IMR-90 (cell line): Measurements from ENCODE around the gene COL18A1. TPM values are rescaled to one million over a fixed set of nuclear protein-coding genes. Genes with fewer than 3 reads are reported as not detected.

Experiments
- ATAC-seq: fragments of 200-7000 bp; cut with Tn5 transposase; 2 replicates; pipeline ENCODE4 v1.9.1; 2020; ENCODE audit warnings: low read depth, mild to moderate bottlenecking, moderate library complexity
- BruUV-seq: library from RNA; stranded (reverse); fragments of 400-500 nt; replicated peaks from 2 replicates; lab custom pipeline; 2021; lab: Mats Ljungman, UMichigan
- CTCF ChIA-PET: fragments of 300-600 bp; formaldehyde crosslinking; extraction: SDS; loops from one replicate; lab custom pipeline; 2021; ENCODE audit warnings: antibody characterized with exemption; lab: Yijun Ruan, JAX
- POLR2A ChIA-PET: fragments of 300-600 bp; sonication (Branson Sonifier 250); formaldehyde crosslinking; loops from one replicate; lab custom pipeline; 2022; ENCODE audit warnings: antibody characterized with exemption; ENCODE audit not compliant: unreplicated experiment; lab: Charles Lee
- DNase-seq: peaks from one replicate; pipeline ENCODE4 v3.0.0; 2013
- H2AFZ ChIP-seq: replicated peaks from 2 replicates; pipeline ENCODE3; 2013; ENCODE audit warnings: low read length, mild to moderate bottlenecking; ENCODE audit not compliant: poor library complexity
- H2AK5ac ChIP-seq: 2 replicates; pipeline ENCODE4 v1.6.1; 2013; ENCODE audit warnings: low read depth, low read length, inconsistent platforms
- H2AK9ac ChIP-seq: replicated peaks from 2 replicates; pipeline ENCODE3; 2013; ENCODE audit warnings: mild to moderate bottlenecking, low read depth, low read length, moderate library complexity; ENCODE audit not compliant: poor library complexity
- H2BK120ac ChIP-seq: 2 replicates; pipeline ENCODE4 v1.6.1; 2013; ENCODE audit warnings: low read depth, low read length, inconsistent platforms
- H2BK15ac ChIP-seq: 3 replicates; pipeline ENCODE4 v1.6.1; 2013; ENCODE audit warnings: low read depth, low read length, inconsistent platforms
- H2BK20ac ChIP-seq: 2 replicates; pipeline ENCODE4 v1.6.1; 2013; ENCODE audit warnings: low read depth, mild to moderate bottlenecking, inconsistent platforms, low read length, moderate library complexity
- H2BK5ac ChIP-seq: 2 replicates; pipeline ENCODE4 v1.6.1; 2013; ENCODE audit warnings: mild to moderate bottlenecking, low read depth, low read length, inconsistent platforms; ENCODE audit not compliant: poor library complexity, severe bottlenecking
- H3K14ac ChIP-seq: replicated peaks from 2 replicates; pipeline ENCODE4 v1.6.1; 2013; ENCODE audit warnings: low read depth, low read length, inconsistent platforms
- H3K18ac ChIP-seq: 2 replicates; pipeline ENCODE4 v1.6.1; 2013; ENCODE audit warnings: low read depth, low read length, control low read depth
- H3K23ac ChIP-seq: 2 replicates; pipeline ENCODE4 v1.6.1; 2013; ENCODE audit warnings: low read depth, low read length, inconsistent platforms
- H3K27ac ChIP-seq: 2 replicates; pipeline ENCODE4 v1.5.1; 2013; ENCODE audit warnings: mild to moderate bottlenecking, control low read depth, low read length; ENCODE audit not compliant: insufficient read depth
- H3K27me3 ChIP-seq: 2 replicates; pipeline ENCODE4 v1.6.1; 2013; ENCODE audit warnings: low read length; ENCODE audit not compliant: control insufficient read depth, insufficient read depth
- H3K36me3 ChIP-seq: 2 replicates; pipeline ENCODE4 v1.6.1; 2013; ENCODE audit warnings: low read length, mixed read lengths; ENCODE audit not compliant: control insufficient read depth, insufficient read depth
- H3K4ac ChIP-seq: 2 replicates; pipeline ENCODE4 v1.6.1; 2013; ENCODE audit warnings: low read depth, low read length, inconsistent platforms
- H3K4me1 ChIP-seq: 2 replicates; pipeline ENCODE4 v1.6.1; 2013; ENCODE audit warnings: low read length, mixed read lengths; ENCODE audit not compliant: control insufficient read depth, insufficient read depth
- H3K4me2 ChIP-seq: 2 replicates; pipeline ENCODE4 v1.6.1; 2013; ENCODE audit warnings: low read depth, mild to moderate bottlenecking, control low read depth, low read length, moderate library complexity
- H3K4me3 ChIP-seq: 2 replicates; pipeline ENCODE4 v1.5.1; 2013; ENCODE audit warnings: low read depth, mild to moderate bottlenecking, control low read depth, low read length, moderate library complexity; ENCODE audit not compliant: insufficient read depth
- H3K56ac ChIP-seq: 2 replicates; pipeline ENCODE4 v1.6.1; 2013; ENCODE audit warnings: low read length, inconsistent platforms; ENCODE audit not compliant: insufficient read depth; ENCODE audit errors: extremely low read depth
- H3K79me1 ChIP-seq, 2 experiments: 2 replicates each; pipeline ENCODE4 v1.6.1; 2013; ENCODE audit warnings: low read length in 2 of 2, inconsistent platforms in 1 of 2, low read depth in 1 of 2
- H3K9ac ChIP-seq: 2 replicates; pipeline ENCODE4 v1.6.1; 2013; ENCODE audit warnings: low read depth, low read length, control low read depth
- H3K9me1 ChIP-seq: 2 replicates; pipeline ENCODE4 v1.6.1; 2013; ENCODE audit warnings: low read length, inconsistent platforms; ENCODE audit not compliant: insufficient read depth
- H3K9me3 ChIP-seq: 2 replicates; pipeline ENCODE4 v1.6.1; 2013; ENCODE audit warnings: low read length; ENCODE audit not compliant: control insufficient read depth, insufficient read depth
- H4K20me1 ChIP-seq: 2 replicates; pipeline ENCODE4 v1.6.1; 2013; ENCODE audit warnings: low read length, inconsistent platforms; ENCODE audit not compliant: insufficient read depth
- H4K5ac ChIP-seq: 2 replicates; pipeline ENCODE4 v1.6.1; 2013; ENCODE audit warnings: mild to moderate bottlenecking, low read depth, low read length, control low read depth
- H4K8ac ChIP-seq, 2 experiments: 2 replicates each; pipeline ENCODE4 v1.6.1; 2013; ENCODE audit warnings: low read depth in 2 of 2, low read length in 2 of 2, control low read depth in 1 of 2, inconsistent platforms in 1 of 2
- H4K91ac ChIP-seq: 2 replicates; pipeline ENCODE4 v1.6.1; 2013; ENCODE audit warnings: low read depth, low read length, inconsistent platforms; ENCODE audit not compliant: insufficient read depth
- BHLHE40 ChIP-seq: fragments of 150-350 bp; IDR thresholded peaks from 2 replicates; pipeline ENCODE4 v1.6.1; 2016; ENCODE audit warnings: mild to moderate bottlenecking, low read depth, low read length
- CHD1 ChIP-seq: IDR thresholded peaks from 2 replicates; pipeline ENCODE4 v1.6.1; 2012; ENCODE audit warnings: low read depth, low read length, improper control_type of control experiment
- MAZ ChIP-seq: IDR thresholded peaks from 2 replicates; pipeline ENCODE4 v1.6.1; 2012; ENCODE audit warnings: low read depth, mild to moderate bottlenecking, low read length, improper control_type of control experiment, moderate library complexity, borderline replicate concordance
- RCOR1 ChIP-seq: IDR thresholded peaks from 2 replicates; pipeline ENCODE4 v1.6.1; 2012; ENCODE audit warnings: mild to moderate bottlenecking, low read length, improper control_type of control experiment; ENCODE audit not compliant: insufficient replicate concordance
- WGBS, 2 experiments: methylation state at CpG; one replicate each; pipeline versions ENCODE4 v1.1.5 to v1.1.7; 2013; ENCODE audit warnings: missing lambda C conversion rate in 2 of 2; ENCODE audit not compliant: insufficient read length in 1 of 2; ENCODE audit errors: extremely low coverage in 2 of 2; 5-methylcytosine and 5-hydroxymethylcytosine counted together
- dilution Hi-C: fragments of 300-500 bp; cut with HindIII; formaldehyde crosslinking; loops from one replicate; pipeline ENCODE4 v1.14.3; 2018; ENCODE audit warnings: low sequenced_read_pairs; ENCODE audit not compliant: unreplicated experiment
- in situ Hi-C: fragments of 300-500 bp; cut with MboI; formaldehyde crosslinking; loops from 3 replicates; pipeline ENCODE4 v1.14.3; 2019; ENCODE audit warnings: low sequenced_read_pairs, inconsistent platforms, mixed read lengths
- intact Hi-C: fragments of 100-400 bp; cut with micrococcal nuclease; formaldehyde crosslinking; loops from 2 replicates; pipeline ENCODE4 v1.10.0; 2022
- polyA plus RNA-seq, 3 experiments: library from polyadenylated mRNA; depleted of rRNA; stranded (reverse); fragments of >200 nt; gene quantifications; 2 replicates each; pipeline ENCODE4 v1.2.3, GENCODE V29; 2012; ENCODE audit warnings: low replicate concordance in 1 of 3
- total RNA-seq: library from RNA; depleted of rRNA; stranded (reverse); fragments of >200 nt; gene quantifications from 2 replicates; pipeline ENCODE4 v1.2.3, GENCODE V29; 2012
- TF ChIP-seq, protein P1 (sequence below): fragments of 150-350 bp; IDR thresholded peaks from 2 replicates; pipeline ENCODE4 v1.6.1; 2016; ENCODE audit warnings: low read depth, mild to moderate bottlenecking, low read length, moderate library complexity, borderline replicate concordance

COL18A1 gene
- total and polyA plus RNA-seq, 2 of the 4 experiments (the other 2 are of a cell fraction), result 4.3 to 46.7 TPM

DNA sequence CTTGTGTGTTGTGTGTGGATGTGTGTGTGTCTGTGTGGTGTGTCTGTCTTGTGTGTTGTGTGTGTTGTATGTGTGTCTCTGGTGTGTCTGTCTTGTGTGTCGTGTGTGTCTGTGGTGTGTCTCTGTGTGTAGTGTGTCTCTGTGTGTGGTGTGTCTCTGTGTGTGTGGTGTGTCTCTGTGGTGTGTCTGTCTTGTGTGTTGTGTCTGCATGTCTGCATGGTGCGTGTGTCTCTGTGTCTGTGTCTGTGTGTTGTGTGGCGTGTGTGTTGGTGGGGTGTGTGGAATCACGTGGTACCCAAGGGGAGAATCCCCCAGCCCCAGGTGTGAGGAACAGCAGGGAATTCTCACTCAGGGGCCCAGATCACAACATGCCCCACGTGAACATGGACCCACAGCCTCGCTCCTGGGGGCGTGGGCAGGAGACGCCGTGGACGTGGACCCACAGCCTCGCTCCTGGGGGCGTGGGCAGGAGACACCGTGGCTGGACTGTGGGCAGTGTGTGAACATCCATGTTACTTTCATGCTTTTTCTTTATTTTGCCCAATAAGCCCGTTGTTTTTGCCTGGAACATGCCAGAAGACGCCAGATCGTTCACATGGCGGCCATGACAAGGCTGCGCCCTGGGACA, 69.5 kb downstream of the COL18A1 start:
- peaks cover 48% of the 10 kb centered on the region for H3K36me3 ChIP-seq
- BruUV-seq, result no TSS peak
- peak overlapping the region; percentile 85 for H3K14ac ChIP-seq
- 97% methylated on average over 12 of the region's 18 CpGs; no CpG with 5 or more reads in 1 of the 2 experiments for WGBS, 2 experiments
- peak overlapping the region; percentile 37 for H3K4me2 ChIP-seq
- ChIA-PET POLR2A (no interaction called here), CTCF (interaction anchor here (1.0 kb wide), 1 partner anchor 9 kb away, joined by 4 read pairs; no protein-coding TSS in a partner anchor)
- peak overlapping the region; percentile 45; the same call in 1 of the 2 replicates for H3K27ac ChIP-seq
- no peak overlapping the region for H3K4me3 ChIP-seq
- peaks cover 14 to 57% of the 10 kb centered on the region in 2 experiments; a peak in 3 of 4 replicates for H3K79me1 ChIP-seq
- dilution Hi-C loops, result no loop called here
- DNase-seq (no peak), ATAC-seq (no peak)
- H3K9me3 ChIP-seq, result no peaks in the 10 kb centered on the region
- peak overlapping the region; percentile 77 for H3K4ac ChIP-seq
- peaks cover 27% of the 10 kb centered on the region for H3K9me1 ChIP-seq
- H3K56ac ChIP-seq, result no peak overlapping the region
- 0 out of 2 replicates have a peak overlapping the region, but pooled peaks have one; percentile 6 for H3K9ac ChIP-seq
- peak overlapping the region; percentile 50; the same call in 1 of the 2 replicates for H3K23ac ChIP-seq
- H3K27me3 ChIP-seq, result no peaks in the 10 kb centered on the region
- H2BK120ac ChIP-seq, result peak overlapping the region; percentile 48
- intact Hi-C loops, result no loop called here
- H2AK5ac ChIP-seq, result peak overlapping the region; percentile 100
- H2AK9ac ChIP-seq, result peak overlapping the region; percentile 8
- peak overlapping the region; percentile 79 for H2BK5ac ChIP-seq
- peaks cover 31% of the 10 kb centered on the region for H3K4me1 ChIP-seq
- H4K8ac ChIP-seq, result peak overlapping the region in 1 of 2 experiments; percentile 3; a peak in 1 of 4 replicates
- peak overlapping the region; percentile 39; the same call in 1 of the 3 replicates for H2BK15ac ChIP-seq
- peak overlapping the region; percentile 18 for H2AFZ ChIP-seq
- peak overlapping the region; percentile 5; the same call in 1 of the 2 replicates for H4K91ac ChIP-seq
- peak overlapping the region; percentile 67 for H3K18ac ChIP-seq
- in situ Hi-C loops, result no loop called here
- peak overlapping the region; percentile 63; the same call in 1 of the 2 replicates for H2BK20ac ChIP-seq
- H4K5ac ChIP-seq, result peak overlapping the region; percentile 21; the same call in 1 of the 2 replicates
- peaks cover 56% of the 10 kb centered on the region for H4K20me1 ChIP-seq
- TF ChIP-seq MAZ, result no peak
- no peak for TF ChIP-seq RCOR1
- no peak for TF ChIP-seq CHD1
- TF ChIP-seq, protein P1, sequence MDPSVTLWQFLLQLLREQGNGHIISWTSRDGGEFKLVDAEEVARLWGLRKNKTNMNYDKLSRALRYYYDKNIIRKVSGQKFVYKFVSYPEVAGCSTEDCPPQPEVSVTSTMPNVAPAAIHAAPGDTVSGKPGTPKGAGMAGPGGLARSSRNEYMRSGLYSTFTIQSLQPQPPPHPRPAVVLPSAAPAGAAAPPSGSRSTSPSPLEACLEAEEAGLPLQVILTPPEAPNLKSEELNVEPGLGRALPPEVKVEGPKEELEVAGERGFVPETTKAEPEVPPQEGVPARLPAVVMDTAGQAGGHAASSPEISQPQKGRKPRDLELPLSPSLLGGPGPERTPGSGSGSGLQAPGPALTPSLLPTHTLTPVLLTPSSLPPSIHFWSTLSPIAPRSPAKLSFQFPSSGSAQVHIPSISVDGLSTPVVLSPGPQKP, result no peak
- no peak for TF ChIP-seq BHLHE40
